Lower lobe of right lung (tissue), 2 donors: Measurements from ENCODE around the gene DOCK6. TPM values are rescaled to one million over a fixed set of nuclear protein-coding genes. Genes with fewer than 3 reads are reported as not detected.

Source experiments
- ATAC-seq, 2 donors: fragments of 200-7000 bp; cut with Tn5 transposase; one replicate each; pipeline ENCODE4 v1.9.1; 2020 to 2022; ENCODE audit warnings: mild to moderate bottlenecking in 2 of 2, moderate library complexity in 2 of 2
- DNase-seq: peaks from one replicate; pipeline ENCODE4 v3.0.0-alpha.2; 2020
- H3K27ac ChIP-seq: fragments of 200-600 bp; one replicate; pipeline ENCODE4 v1.8.0; 2022
- H3K27me3 ChIP-seq: fragments of 200-600 bp; one replicate; pipeline ENCODE4 v1.8.0; 2022; ENCODE audit warnings: low read depth
- H3K36me3 ChIP-seq: fragments of 200-600 bp; one replicate; pipeline ENCODE4 v1.8.0; 2022; ENCODE audit warnings: mild to moderate bottlenecking
- H3K4me1 ChIP-seq: fragments of 200-600 bp; one replicate; pipeline ENCODE4 v1.8.0; 2022
- H3K4me3 ChIP-seq: fragments of 200-600 bp; one replicate; pipeline ENCODE4 v1.8.0; 2022; ENCODE audit warnings: mild to moderate bottlenecking
- H3K9me3 ChIP-seq: fragments of 200-600 bp; one replicate; pipeline ENCODE4 v1.8.0; 2022
- intact Hi-C: fragments of 100-400 bp; cut with DNase I; formaldehyde crosslinking; loops from one replicate; pipeline ENCODE4 v1.11.0; 2022
- total RNA-seq: library from RNA; stranded (reverse); fragmentation: NEBNext Ultra II Directional; extraction: Animal tissue kit (Norgen Biotek cat#: 25700); gene quantifications from one replicate; pipeline ENCODE4 v1.2.1, GENCODE V29; 2021
- TF ChIP-seq, protein P1 (sequence below): fragments of 200-600 bp; IDR thresholded peaks from one replicate; pipeline ENCODE4 v1.8.0; 2022; ENCODE audit warnings: antibody characterized with exemption, mild to moderate bottlenecking
- donor health status: DM: no; HTN: yes; CAD: no; lungs with severe emphysema.

Gene DOCK6
- total RNA-seq, 1 donor from 2014 or later = 106 TPM

GRCh38 chr19:11176466-11177193, 85.7 kb downstream of the DOCK6 start:
- TF ChIP-seq, protein P1, sequence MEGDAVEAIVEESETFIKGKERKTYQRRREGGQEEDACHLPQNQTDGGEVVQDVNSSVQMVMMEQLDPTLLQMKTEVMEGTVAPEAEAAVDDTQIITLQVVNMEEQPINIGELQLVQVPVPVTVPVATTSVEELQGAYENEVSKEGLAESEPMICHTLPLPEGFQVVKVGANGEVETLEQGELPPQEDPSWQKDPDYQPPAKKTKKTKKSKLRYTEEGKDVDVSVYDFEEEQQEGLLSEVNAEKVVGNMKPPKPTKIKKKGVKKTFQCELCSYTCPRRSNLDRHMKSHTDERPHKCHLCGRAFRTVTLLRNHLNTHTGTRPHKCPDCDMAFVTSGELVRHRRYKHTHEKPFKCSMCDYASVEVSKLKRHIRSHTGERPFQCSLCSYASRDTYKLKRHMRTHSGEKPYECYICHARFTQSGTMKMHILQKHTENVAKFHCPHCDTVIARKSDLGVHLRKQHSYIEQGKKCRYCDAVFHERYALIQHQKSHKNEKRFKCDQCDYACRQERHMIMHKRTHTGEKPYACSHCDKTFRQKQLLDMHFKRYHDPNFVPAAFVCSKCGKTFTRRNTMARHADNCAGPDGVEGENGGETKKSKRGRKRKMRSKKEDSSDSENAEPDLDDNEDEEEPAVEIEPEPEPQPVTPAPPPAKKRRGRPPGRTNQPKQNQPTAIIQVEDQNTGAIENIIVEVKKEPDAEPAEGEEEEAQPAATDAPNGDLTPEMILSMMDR = no peak
- no peak overlapping the region for H3K27ac ChIP-seq
- intact Hi-C loops = no loop called here
- H3K9me3 ChIP-seq = no peaks in the 10 kb centered on the region
- DNase-seq (no peak), ATAC-seq (no peak)
- no peaks in the 10 kb centered on the region for H3K27me3 ChIP-seq
- peaks cover 9% of the 10 kb centered on the region for H3K4me1 ChIP-seq
- peaks cover 90% of the 10 kb centered on the region for H3K36me3 ChIP-seq
- H3K4me3 ChIP-seq = no peak overlapping the region

DNA sequence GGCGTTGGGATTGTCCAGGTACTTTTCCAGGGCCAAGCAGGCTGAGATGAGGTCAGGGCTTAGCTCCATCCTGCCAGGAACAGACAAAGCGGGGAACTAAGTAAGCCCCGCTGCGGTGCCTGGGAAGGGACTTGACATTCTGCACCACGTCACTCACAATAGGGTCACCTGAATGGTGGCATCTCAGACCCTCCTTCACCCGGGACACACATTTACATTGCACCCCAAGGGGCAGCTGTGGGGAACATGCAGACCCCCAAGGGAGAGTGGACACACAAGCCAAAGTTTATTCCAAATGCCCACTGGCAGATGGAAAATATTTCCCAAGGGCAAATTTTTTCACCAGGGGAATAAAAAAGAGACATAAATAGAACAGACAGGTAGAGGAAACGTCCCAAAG, 86.4 kb downstream of the DOCK6 start:
- DNase-seq (no peak), ATAC-seq (no peak)
- Histone ChIP-seq H3K4me3 (no peak overlapping the region), H3K36me3 (peaks cover 92% of the 10 kb centered on the region), H3K9me3 (no peaks in the 10 kb centered on the region), H3K4me1 (peaks cover 9% of the 10 kb centered on the region), H3K27ac (no peak overlapping the region), H3K27me3 (no peaks in the 10 kb centered on the region)
- intact Hi-C loops = no loop called here
- TF ChIP-seq, protein P1 = no peak

GRCh38 chr19:11174336-11174735, 88.0 kb downstream of the DOCK6 start:
- no peak overlapping the region for H3K27ac ChIP-seq
- peaks cover 99% of the 10 kb centered on the region for H3K36me3 ChIP-seq
- intact Hi-C loops = no loop called here
- H3K9me3 ChIP-seq = no peaks in the 10 kb centered on the region
- peaks cover 4% of the 10 kb centered on the region for H3K4me1 ChIP-seq
- TF ChIP-seq, protein P1 = no peak
- no peaks in the 10 kb centered on the region for H3K27me3 ChIP-seq
- DNase-seq (no peak), ATAC-seq (no peak)
- H3K4me3 ChIP-seq = no peak overlapping the region

DNA sequence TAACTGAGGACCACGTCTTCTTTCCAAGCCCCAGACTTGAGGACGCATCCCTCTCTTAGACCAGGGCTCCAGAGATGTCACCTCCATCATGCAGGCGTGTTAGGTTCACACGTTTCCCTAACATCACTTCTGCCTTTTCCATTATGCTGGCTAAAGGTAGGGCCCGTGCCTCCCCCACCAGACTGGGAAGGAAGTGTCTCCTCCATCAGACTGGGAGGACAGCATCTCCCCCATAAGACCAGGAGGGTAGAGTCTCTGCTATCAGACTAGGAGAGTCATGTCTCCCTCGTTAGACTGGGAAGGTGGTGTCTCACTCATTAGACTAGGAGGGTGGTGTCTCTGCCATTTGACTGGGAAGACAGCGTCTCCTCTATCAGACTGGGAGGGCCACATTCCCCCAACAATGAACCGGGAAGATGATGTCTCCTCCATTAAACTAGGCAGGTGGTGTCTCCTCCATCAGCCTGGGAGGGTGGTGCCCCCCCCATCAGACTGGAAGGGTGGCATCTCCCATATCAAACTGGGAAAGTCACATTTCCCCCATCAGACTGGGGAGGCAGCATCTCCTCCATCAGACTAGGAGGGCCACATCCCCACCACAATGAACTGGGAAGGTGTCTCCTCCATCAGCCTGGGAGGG, 88.7 kb downstream of the DOCK6 start:
- Histone ChIP-seq H3K4me3 (no peak overlapping the region), H3K36me3 (peaks cover 100% of the 10 kb centered on the region), H3K27ac (no peak overlapping the region), H3K4me1 (peaks cover 4% of the 10 kb centered on the region), H3K9me3 (no peaks in the 10 kb centered on the region), H3K27me3 (no peaks in the 10 kb centered on the region)
- TF ChIP-seq, protein P1 = no peak
- ATAC-seq (no peak), DNase-seq (no peak)
- intact Hi-C loops = no loop called here

GRCh38 chr19:11172576-11172975, 89.7 kb downstream of the DOCK6 start:
- H3K4me3 ChIP-seq = no peak overlapping the region
- peaks cover 4% of the 10 kb centered on the region for H3K4me1 ChIP-seq
- DNase-seq (no peak), ATAC-seq (no peak)
- intact Hi-C loops = no loop called here
- no peaks in the 10 kb centered on the region for H3K27me3 ChIP-seq
- H3K9me3 ChIP-seq = no peaks in the 10 kb centered on the region
- H3K27ac ChIP-seq = no peak overlapping the region
- H3K36me3 ChIP-seq = peaks cover 100% of the 10 kb centered on the region
- TF ChIP-seq, protein P1 = no peak
